ENCODE results near the gene LENG1. TPM values are rescaled to one million over a fixed set of nuclear protein-coding genes. Genes with fewer than 3 reads are reported as not detected.

The LENG1 gene
- total and polyA plus RNA-seq, 7 donors, result 5.8 to 19.6 (median 10.2) TPM

- Histone ChIP-seq H3K4me1 (peaks cover 17% of the 10 kb centered on the region), H3K36me3 (ENCODE audit: insufficient read depth in 1 of 2, low read depth in 1 of 2) (peaks cover 2 to 58% of the 10 kb centered on the region in 2 donors), H3K9me3 (no peaks in the 10 kb centered on the region), H3K27ac (peak overlapping the region; percentile 93), H3K4me3 (peak overlapping the region; percentile 86), H3K27me3 (ENCODE audit: insufficient read depth in 3 of 3, low read length in 2 of 3) (no peaks in the 10 kb centered on the region)
- TF ChIP-seq CTCF (IDR thresholded peaks at IDR 0.05), result no peak
- ATAC-seq (peak in 3 of 4 donors; percentile 1 to 3 (median 1)), DNase-seq (peak in 1 of 2 donors; percentile 69)
- intact Hi-C loops (cut with DNase I), result loop anchor here in 1 of 2 donors (10.0 kb wide), 1 partner anchor 140 kb away; no protein-coding TSS in a partner anchor
- WGBS, 3 donors, result 9 to 25% (median 14%) methylated on average over 27 to 28 of the region's 28 CpGs
Measured at GRCh38 chr19:54114340-54115108, 45.0 kb downstream of the LENG1 start.

- Histone ChIP-seq H3K27ac (no peak overlapping the region), H3K4me3 (no peak overlapping the region), H3K4me1 (peaks cover 6% of the 10 kb centered on the region), H3K36me3 (ENCODE audit: insufficient read depth in 1 of 2, low read depth in 1 of 2) (peaks cover 6 to 81% of the 10 kb centered on the region in 2 donors), H3K9me3 (no peaks in the 10 kb centered on the region), H3K27me3 (ENCODE audit: insufficient read depth in 3 of 3, low read length in 2 of 3) (no peaks in the 10 kb centered on the region)
- DNase-seq (no peak), ATAC-seq (peak in 1 of 4 donors; percentile 29)
- 69 to 76% (median 75%) methylated on average over 6 of the region's 6 CpGs for WGBS, 3 donors
- intact Hi-C loops (cut with DNase I), result loop anchor here (10.0 kb wide), 2 partner anchors 125 to 135 kb away; no protein-coding TSS in a partner anchor
- no peak for TF ChIP-seq CTCF (IDR thresholded peaks at IDR 0.05)
Measured at GRCh38 chr19:54109651-54110050, 49.9 kb downstream of the LENG1 start.

GRCh38 chr19:54108496-54108895, 51.0 kb downstream of the LENG1 start:
- Histone ChIP-seq H3K36me3 (ENCODE audit: insufficient read depth in 1 of 2, low read depth in 1 of 2) (peaks cover 6 to 74% of the 10 kb centered on the region in 2 donors), H3K4me1 (peaks cover 2% of the 10 kb centered on the region), H3K9me3 (no peaks in the 10 kb centered on the region), H3K27me3 (ENCODE audit: insufficient read depth in 3 of 3, low read length in 2 of 3) (no peaks in the 10 kb centered on the region), H3K4me3 (no peak overlapping the region), H3K27ac (no peak overlapping the region)
- 67 to 79% (median 71%) methylated on average over 7 of the region's 7 CpGs for WGBS, 3 donors
- ATAC-seq (no peak), DNase-seq (no peak)
- TF ChIP-seq CTCF (IDR thresholded peaks at IDR 0.05), result no peak
- intact Hi-C loops (cut with DNase I), result loop anchor here in 1 of 2 donors (10.0 kb wide), 1 partner anchor 124 kb away; no protein-coding TSS in a partner anchor

- ATAC-seq, result no peak
- no peak for TF ChIP-seq CTCF (IDR thresholded peaks at IDR 0.05)
- Histone ChIP-seq H3K4me3 (no peak overlapping the region), H3K36me3 (ENCODE audit: insufficient read depth in 1 of 2, low read depth in 1 of 2) (peaks cover 6 to 71% of the 10 kb centered on the region in 2 donors), H3K27me3 (ENCODE audit: insufficient read depth in 3 of 3, low read length in 2 of 3) (no peaks in the 10 kb centered on the region), H3K27ac (no peak overlapping the region), H3K9me3 (no peaks in the 10 kb centered on the region), H3K4me1 (peaks cover 3% of the 10 kb centered on the region)
- DNase-seq, result no peak
- intact Hi-C loops (cut with DNase I), result loop anchor here in 1 of 2 donors (10.0 kb wide), 1 partner anchor 123 kb away; no protein-coding TSS in a partner anchor
- WGBS, 3 donors, result 76 to 81% (median 80%) methylated on average over 21 of the region's 21 CpGs
Measured at GRCh38 chr19:54107876-54108490, 51.5 kb downstream of the LENG1 start.

Measured in psoas muscle (tissue), 8 donors.